IPS-18c (cell line): ENCODE measurements around the gene HSPA12B.

Source experiments
- H3K4me3 ChIP-seq: 2 replicates; pipeline ENCODE4 v1.7.0; 2013; ENCODE audit warnings: low read depth, mild to moderate bottlenecking, low read length, moderate library complexity; ENCODE audit not compliant: insufficient read depth
- H3K9me3 ChIP-seq: one replicate; pipeline ENCODE4 v1.6.1; 2013; ENCODE audit warnings: mild to moderate bottlenecking, low read length, moderate library complexity; ENCODE audit not compliant: control insufficient read depth, insufficient read depth

The HSPA12B gene

GRCh38 chr20:3701061-3701998, 31.2 kb upstream of the HSPA12B start:
- Histone ChIP-seq H3K9me3 (no peaks in the 10 kb centered on the region), H3K4me3 (no peak overlapping the region)

DNA sequence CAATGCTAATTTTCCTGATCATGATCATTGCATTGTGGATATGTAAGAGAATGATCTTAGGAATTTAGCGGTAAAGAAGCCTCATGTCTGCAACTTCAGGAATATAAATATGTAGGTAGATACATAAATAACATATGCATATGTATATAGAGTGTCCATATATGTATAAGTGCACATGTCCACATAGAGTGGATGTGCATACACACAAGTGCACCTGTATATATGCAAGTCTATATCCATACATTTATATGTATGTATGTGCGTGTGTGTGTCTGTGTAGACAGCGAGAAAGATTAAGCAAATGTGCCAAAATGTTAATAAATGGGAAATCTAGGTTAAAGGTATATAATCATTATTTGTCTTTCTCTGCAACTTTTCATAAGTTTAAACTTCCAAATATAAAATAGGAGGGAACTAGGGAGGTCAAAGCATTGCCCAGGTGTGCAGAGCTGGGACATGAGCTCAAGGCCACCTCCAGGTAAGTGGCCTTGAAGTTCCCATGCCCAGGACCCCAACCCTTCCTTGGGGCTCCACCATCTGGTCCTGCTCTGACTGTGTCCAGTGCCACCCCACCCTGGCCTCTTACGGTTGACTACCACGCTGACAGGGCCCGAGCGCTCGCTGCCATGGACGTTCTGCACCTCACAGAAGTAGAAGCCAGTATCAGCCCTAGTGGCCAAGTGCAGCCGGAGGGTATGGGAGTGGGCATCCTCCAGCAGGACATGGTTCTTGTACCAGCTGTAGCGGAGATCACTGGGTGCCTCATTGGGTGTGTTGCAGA, 29.7 kb upstream of the HSPA12B start:
- Histone ChIP-seq H3K9me3 (no peaks in the 10 kb centered on the region), H3K4me3 (no peak overlapping the region)

DNA sequence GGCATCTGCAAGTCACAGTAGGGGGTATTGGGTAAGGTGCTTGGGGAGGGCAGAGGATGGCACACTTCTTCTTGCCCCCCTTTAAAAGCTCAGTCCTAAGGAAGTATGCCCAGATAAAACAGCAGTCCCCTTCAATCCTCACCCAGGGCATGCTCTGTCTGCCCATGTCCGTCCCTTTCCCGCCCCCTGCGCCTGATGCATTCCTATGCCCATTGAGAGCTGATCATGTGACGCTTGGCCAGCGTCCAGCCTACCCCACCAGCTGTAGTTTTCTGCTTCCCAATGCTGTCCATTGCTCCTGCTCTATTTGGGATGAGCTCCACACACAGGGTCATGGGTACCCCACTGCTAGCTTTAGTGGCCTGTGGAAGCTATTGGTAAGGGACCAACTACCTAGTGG, 28.4 kb upstream of the HSPA12B start:
- Histone ChIP-seq H3K9me3 (no peaks in the 10 kb centered on the region), H3K4me3 (no peak overlapping the region)

- Histone ChIP-seq H3K9me3 (peaks cover 2% of the 10 kb centered on the region), H3K4me3 (no peak overlapping the region)
Observed at GRCh38 chr20:3705491-3705969, 27.0 kb upstream of the HSPA12B start.

DNA sequence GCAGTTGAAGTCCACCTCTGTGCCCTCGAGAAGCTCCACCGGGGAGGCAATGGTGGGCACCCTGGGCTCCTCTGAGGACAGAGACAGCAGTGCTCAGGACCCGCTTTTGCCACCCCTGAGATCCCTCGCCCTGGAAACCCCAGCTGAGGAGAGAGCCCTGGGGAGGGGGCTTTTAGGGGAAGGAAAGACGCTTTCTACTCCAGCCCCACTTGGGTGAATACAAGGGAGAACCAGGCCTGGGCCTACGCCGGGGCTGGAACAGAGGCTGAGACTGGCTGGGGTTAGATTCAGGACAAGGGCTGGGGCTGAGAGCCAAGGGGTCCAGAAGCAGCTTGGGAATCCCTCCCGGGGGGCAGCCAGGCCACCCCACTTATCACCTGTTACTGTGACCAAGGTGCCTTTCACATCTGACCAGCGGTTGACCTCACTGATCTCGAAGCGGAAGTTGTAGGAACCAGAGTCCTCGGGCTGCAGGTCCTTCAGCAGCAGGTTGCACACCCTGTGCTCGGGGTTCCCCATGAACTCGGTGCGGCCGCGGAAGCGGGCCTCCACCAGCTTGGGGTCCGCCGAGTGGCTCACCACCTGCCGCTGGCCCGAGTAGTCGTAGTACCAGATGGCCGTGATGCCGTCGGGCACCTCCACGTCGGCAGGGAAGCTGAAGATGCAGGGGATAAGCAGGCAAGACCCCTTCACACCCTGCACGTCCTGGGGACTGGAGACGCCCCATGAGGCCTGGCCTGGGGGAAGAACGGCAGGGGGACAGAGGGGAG, 26.3 kb upstream of the HSPA12B start:
- H3K4me3 ChIP-seq: no peak overlapping the region
- H3K9me3 ChIP-seq: peaks cover 2% of the 10 kb centered on the region

GRCh38 chr20:3706774-3707507, 25.5 kb upstream of the HSPA12B start:
- peaks cover 2% of the 10 kb centered on the region for H3K9me3 ChIP-seq
- no peak overlapping the region for H3K4me3 ChIP-seq

GRCh38 chr20:3707508-3707899, 25.0 kb upstream of the HSPA12B start:
- Histone ChIP-seq H3K9me3 (peaks cover 2% of the 10 kb centered on the region), H3K4me3 (no peak overlapping the region)

DNA sequence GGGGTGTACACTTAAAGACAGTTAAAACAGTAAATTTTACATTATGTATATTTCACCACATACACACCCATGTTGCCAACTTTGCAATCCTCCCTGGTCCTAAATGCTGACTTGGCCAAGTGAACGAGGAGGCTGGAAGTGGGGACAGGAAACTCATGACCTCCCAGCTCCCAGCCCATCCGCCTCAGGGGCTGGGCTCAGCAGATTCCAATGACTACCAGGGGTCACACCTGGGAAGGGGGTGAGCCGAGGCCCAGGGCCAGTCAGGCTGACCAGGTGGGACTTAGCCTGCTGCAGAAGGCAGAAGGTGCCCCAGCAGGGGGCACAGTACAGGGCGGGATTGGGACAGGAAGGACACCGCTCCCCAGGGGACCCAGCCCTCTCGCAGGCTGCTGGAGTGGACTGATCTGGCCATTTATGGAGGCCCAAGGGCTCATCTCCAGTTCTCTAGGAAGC, 22.4 kb upstream of the HSPA12B start:
- Histone ChIP-seq H3K4me3 (no peak overlapping the region), H3K9me3 (peaks cover 2% of the 10 kb centered on the region)

DNA sequence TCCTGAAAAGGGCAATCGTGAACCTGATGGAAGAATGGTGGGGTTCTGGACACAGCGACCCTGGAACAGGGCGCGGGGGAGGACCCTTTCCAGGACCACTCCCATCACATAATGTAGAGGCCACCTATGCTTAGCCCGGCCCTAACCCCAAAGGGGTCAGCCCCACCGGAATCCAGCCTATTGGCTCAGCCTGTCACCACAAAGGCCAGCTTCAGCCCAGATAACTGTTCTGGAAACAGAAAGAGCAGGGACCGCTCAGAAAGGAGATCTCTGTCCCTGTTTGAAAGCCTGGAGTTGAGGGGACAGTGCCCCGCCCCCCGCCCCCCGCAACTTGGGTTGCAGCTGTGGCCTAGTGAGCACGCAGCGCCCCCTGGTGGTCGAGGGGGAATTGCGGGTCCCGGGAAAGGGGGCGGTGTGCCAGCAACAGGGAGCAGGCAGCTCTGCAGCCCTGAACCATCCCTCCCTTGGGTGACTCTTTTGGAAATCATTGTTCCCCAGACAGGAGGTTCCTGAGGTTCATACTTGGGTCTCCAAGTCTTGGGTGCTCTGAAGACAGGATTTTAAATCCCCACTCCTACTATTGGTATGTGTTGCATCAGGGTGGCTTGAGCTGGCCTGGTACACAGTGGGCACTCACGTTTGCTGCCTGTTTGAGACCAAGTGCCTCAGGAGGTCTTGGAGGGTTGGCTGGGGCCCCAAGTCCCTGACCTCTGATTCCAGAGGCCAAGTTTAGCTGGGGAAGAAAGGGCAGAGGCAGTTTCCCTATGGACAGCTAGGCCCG, 21.6 kb upstream of the HSPA12B start:
- Histone ChIP-seq H3K9me3 (peaks cover 2% of the 10 kb centered on the region), H3K4me3 (no peak overlapping the region)

DNA sequence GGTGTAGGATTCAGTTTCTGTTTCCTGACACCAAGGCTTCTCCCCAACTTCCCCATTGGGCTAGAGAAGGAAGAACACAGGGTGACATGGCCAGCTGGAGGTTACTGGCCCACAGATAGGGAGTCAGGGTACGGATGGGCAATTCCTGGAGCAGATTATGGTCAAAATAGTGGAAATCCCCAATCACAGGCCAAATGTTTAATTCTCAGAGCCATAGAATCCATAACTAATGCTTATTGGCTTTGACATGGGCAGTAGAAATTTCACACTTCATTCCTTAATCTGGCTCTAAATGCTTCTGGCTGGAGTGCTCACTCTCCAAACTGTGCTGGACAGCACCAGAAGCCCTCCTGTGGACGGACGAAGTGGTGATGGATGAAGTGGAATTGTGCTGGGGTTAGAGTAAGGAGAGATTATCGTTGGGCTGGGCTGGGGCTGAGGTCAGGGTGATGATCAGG, 21.0 kb upstream of the HSPA12B start:
- Histone ChIP-seq H3K9me3 (peaks cover 2% of the 10 kb centered on the region), H3K4me3 (no peak overlapping the region)

GRCh38 chr20:3712279-3712873, 20.1 kb upstream of the HSPA12B start, which contains the start of gene SIGLEC1:
Gene SIGLEC1, minus strand, starts transcription at chr20:3712600. Its CDS starts 5,472 bp downstream, at chr20:3707128.
- Histone ChIP-seq H3K9me3 (peaks cover 2% of the 10 kb centered on the region), H3K4me3 (no peak within 1 kb of the TSS)

DNA sequence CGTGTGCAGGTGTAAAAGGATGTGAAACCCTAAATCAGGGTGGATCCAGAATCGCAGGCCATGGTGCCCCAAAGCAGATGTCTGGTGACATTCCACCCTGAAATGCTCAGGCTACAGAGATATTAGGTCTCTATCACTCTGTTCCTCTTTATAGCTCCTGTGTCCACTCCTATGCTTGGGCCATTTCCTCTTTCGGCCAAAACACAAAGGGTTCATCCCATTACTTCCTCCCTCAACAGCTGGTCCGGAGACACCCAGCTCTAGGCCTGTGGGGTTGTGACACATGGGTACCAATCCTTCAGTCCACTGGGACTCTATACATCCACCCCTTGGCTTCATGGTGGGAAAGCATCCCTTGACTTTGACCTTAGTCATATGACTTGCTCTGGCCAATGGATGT, 18.4 kb upstream of the HSPA12B start:
- Histone ChIP-seq H3K4me3 (no peak overlapping the region), H3K9me3 (peaks cover 2% of the 10 kb centered on the region)

GRCh38 chr20:3716195-3716834, 16.2 kb upstream of the HSPA12B start:
- Histone ChIP-seq H3K4me3 (no peak overlapping the region), H3K9me3 (no peaks in the 10 kb centered on the region)

GRCh38 chr20:3719046-3719445, 13.4 kb upstream of the HSPA12B start:
- Histone ChIP-seq H3K9me3 (no peaks in the 10 kb centered on the region), H3K4me3 (no peak overlapping the region)

DNA sequence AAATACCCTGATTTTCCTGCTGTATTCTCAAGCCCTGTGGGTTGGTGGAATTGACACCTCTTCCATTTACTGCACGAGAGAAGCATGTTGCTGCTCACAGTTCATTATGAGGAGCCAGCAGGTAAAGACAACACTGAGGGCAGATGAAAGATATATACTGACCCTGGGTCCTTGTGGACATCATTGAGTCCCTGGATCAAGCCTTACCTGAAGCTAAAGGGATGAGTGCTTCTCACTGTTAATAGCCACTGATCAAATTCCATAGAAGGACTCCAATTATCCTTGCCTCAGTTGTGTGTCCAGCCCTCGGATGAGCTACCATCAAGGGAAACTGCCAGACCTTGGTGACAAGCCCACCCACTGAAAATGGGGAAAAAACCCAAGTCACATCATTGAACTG, 12.4 kb upstream of the HSPA12B start:
- Histone ChIP-seq H3K9me3 (no peaks in the 10 kb centered on the region), H3K4me3 (no peak overlapping the region)
